Natural killer cell (primary cell): Measurements from ENCODE around the gene TCEANC2. TPM values are rescaled to one million over a fixed set of nuclear protein-coding genes. Genes with fewer than 3 reads are reported as not detected.

Source experiments
- ATAC-seq, 3 donors: fragments of 150-1000 bp in 2 of 3; fragments of 200-7000 bp in 1 of 3; cut with Tn5 transposase; 1 replicate in 1 of 3; 2 replicates in 2 of 3; pipeline ENCODE4 v1.10.0; 2021; ENCODE audit warnings: mild to moderate bottlenecking in 2 of 3, moderate library complexity in 2 of 3
- DNase-seq, 2 donors: peaks; one replicate each; pipeline versions ENCODE4 v3.0.0 to v3.0.0-alpha.2; 2013 to 2021; ENCODE audit warnings: mixed read lengths in 1 of 2
- H3K27ac ChIP-seq: one replicate; pipeline ENCODE4 v1.5.1; 2013; ENCODE audit warnings: mild to moderate bottlenecking, low read length
- H3K27me3 ChIP-seq: one replicate; pipeline ENCODE4 v1.6.1; 2013; ENCODE audit warnings: low read length; ENCODE audit not compliant: control insufficient read depth, insufficient read depth
- H3K36me3 ChIP-seq: one replicate; pipeline ENCODE4 v1.6.1; 2013; ENCODE audit warnings: low read length; ENCODE audit not compliant: control insufficient read depth, insufficient read depth
- H3K4me1 ChIP-seq: one replicate; pipeline ENCODE4 v1.6.1; 2013; ENCODE audit warnings: low read length; ENCODE audit not compliant: control insufficient read depth, insufficient read depth
- H3K4me3 ChIP-seq: one replicate; pipeline ENCODE4 v1.5.1; 2013; ENCODE audit warnings: low read length
- H3K9me3 ChIP-seq: one replicate; pipeline ENCODE4 v1.6.1; 2013; ENCODE audit warnings: low read length; ENCODE audit not compliant: control insufficient read depth, insufficient read depth
- H3K27ac Mint-ChIP-seq, 2 donors: one replicate each; pipeline ENCODE4 v1.8.0; 2022; ENCODE audit warnings: mild to moderate bottlenecking in 2 of 2, mixed read lengths in 2 of 2, moderate library complexity in 1 of 2
- H3K27me3 Mint-ChIP-seq, 2 donors: one replicate each; pipeline ENCODE4 v1.8.0; 2022; ENCODE audit warnings: low read depth in 2 of 2, mixed read lengths in 2 of 2
- H3K36me3 Mint-ChIP-seq: one replicate; pipeline ENCODE4 v1.8.0; 2022; ENCODE audit warnings: mixed read lengths
- H3K4me1 Mint-ChIP-seq, 2 donors: one replicate each; pipeline ENCODE4 v1.8.0; 2022; ENCODE audit warnings: mixed read lengths in 2 of 2
- H3K4me3 Mint-ChIP-seq: one replicate; pipeline ENCODE4 v1.8.0; 2022; ENCODE audit warnings: mild to moderate bottlenecking, moderate library complexity, mixed read lengths
- H3K9me3 Mint-ChIP-seq, 2 donors: one replicate each; pipeline ENCODE4 v1.8.0; 2022; ENCODE audit warnings: mixed read lengths in 2 of 2
- CTCF ChIP-seq: fragments of 200-600 bp; IDR thresholded peaks from one replicate; pipeline ENCODE4 v1.8.0; 2022; ENCODE audit warnings: antibody characterized with exemption
- WGBS: methylation state at CpG from one replicate; pipeline ENCODE4 v1.1.7; 2013; ENCODE audit warnings: missing lambda C conversion rate; ENCODE audit not compliant: insufficient coverage; 5-methylcytosine and 5-hydroxymethylcytosine counted together
- intact Hi-C: fragments of 100-400 bp; cut with micrococcal nuclease; formaldehyde crosslinking; loops from one replicate; pipeline ENCODE4 v1.14.2; 2022
- total RNA-seq, 4 donors: library from RNA; stranded (reverse); fragments of 120-200 nt in 1 of 4; gene quantifications; one replicate each; pipeline versions ENCODE4 v1.2.3 to v1.2.4, GENCODE V29; 2013 to 2022

The TCEANC2 gene
- total RNA-seq, 3 donors from 2014 or later (not counting 1 experiment from before 2014, with no cell fraction given): 5.1 to 9.5 (median 7.3) TPM

- no peak overlapping the region for H3K27ac ChIP-seq
- H3K9me3 ChIP-seq: no peaks in the 10 kb centered on the region
- no peak overlapping the region for H3K4me3 Mint-ChIP-seq
- no peaks in the 10 kb centered on the region for H3K4me1 ChIP-seq
- intact Hi-C loops: no loop called here
- no peaks in the 10 kb centered on the region for H3K9me3 Mint-ChIP-seq
- no peak for ATAC-seq
- H3K4me1 Mint-ChIP-seq: peaks cover 0 to 5% of the 10 kb centered on the region in 2 donors
- no peaks in the 10 kb centered on the region for H3K36me3 Mint-ChIP-seq
- whole genome bisulfite sequencing: 94% methylated on average over 5 of the region's 7 CpGs
- H3K27ac Mint-ChIP-seq: no peak overlapping the region
- H3K36me3 ChIP-seq: no peaks in the 10 kb centered on the region
- H3K27me3 Mint-ChIP-seq: no peaks in the 10 kb centered on the region
- no peak for TF ChIP-seq CTCF
- no peak for DNase-seq
- no peaks in the 10 kb centered on the region for H3K27me3 ChIP-seq
- H3K4me3 ChIP-seq: no peak overlapping the region
Measured at GRCh38 chr1:54112027-54112426, 58.6 kb downstream of the TCEANC2 start.

GRCh38 chr1:54112705-54113368 lies 59.4 kb downstream of the TCEANC2 start:
- DNase-seq (no peak), ATAC-seq (no peak)
- Histone ChIP-seq H3K4me3 (no peak overlapping the region), H3K27ac (no peak overlapping the region), H3K36me3 (no peaks in the 10 kb centered on the region), H3K27me3 (no peaks in the 10 kb centered on the region), H3K9me3 (no peaks in the 10 kb centered on the region), H3K4me1 (no peaks in the 10 kb centered on the region)
- intact Hi-C loops: no loop called here
- Mint-ChIP-seq H3K9me3 (no peaks in the 10 kb centered on the region), H3K4me1 (peaks cover 0 to 5% of the 10 kb centered on the region in 2 donors), H3K4me3 (no peak overlapping the region), H3K27ac (no peak overlapping the region), H3K27me3 (no peaks in the 10 kb centered on the region), H3K36me3 (no peaks in the 10 kb centered on the region)
- TF ChIP-seq CTCF: no peak
- WGBS: 95% methylated on average over 5 of the region's 5 CpGs

- no peaks in the 10 kb centered on the region for H3K27me3 ChIP-seq
- no peaks in the 10 kb centered on the region for H3K4me1 ChIP-seq
- H3K4me3 ChIP-seq: no peak overlapping the region
- ATAC-seq: no peak
- H3K9me3 ChIP-seq: no peaks in the 10 kb centered on the region
- Mint-ChIP-seq H3K9me3 (no peaks in the 10 kb centered on the region), H3K27me3 (no peaks in the 10 kb centered on the region), H3K4me1 (peaks cover 0 to 5% of the 10 kb centered on the region in 2 donors), H3K27ac (no peak overlapping the region), H3K4me3 (no peak overlapping the region), H3K36me3 (no peaks in the 10 kb centered on the region)
- no peaks in the 10 kb centered on the region for H3K36me3 ChIP-seq
- no peak for TF ChIP-seq CTCF
- WGBS: 94% methylated on average over 4 of the region's 4 CpGs
- no peak for DNase-seq
- intact Hi-C loops: no loop called here
- no peak overlapping the region for H3K27ac ChIP-seq
Measured at GRCh38 chr1:54114001-54114400, 60.6 kb downstream of the TCEANC2 start.

- peaks cover 0 to 5% of the 10 kb centered on the region in 2 donors for H3K4me1 Mint-ChIP-seq
- Histone ChIP-seq H3K36me3 (no peaks in the 10 kb centered on the region), H3K27me3 (no peaks in the 10 kb centered on the region), H3K4me1 (no peaks in the 10 kb centered on the region), H3K4me3 (no peak overlapping the region), H3K9me3 (no peaks in the 10 kb centered on the region), H3K27ac (no peak overlapping the region)
- no peaks in the 10 kb centered on the region for H3K36me3 Mint-ChIP-seq
- WGBS: 86% methylated on average over 6 of the region's 6 CpGs
- DNase-seq: no peak
- no peak for ATAC-seq
- H3K27me3 Mint-ChIP-seq: no peaks in the 10 kb centered on the region
- H3K4me3 Mint-ChIP-seq: no peak overlapping the region
- intact Hi-C loops: no loop called here
- no peak for TF ChIP-seq CTCF
- H3K27ac Mint-ChIP-seq: no peak overlapping the region
- H3K9me3 Mint-ChIP-seq: no peaks in the 10 kb centered on the region
Measured at GRCh38 chr1:54114955-54115354, 61.5 kb downstream of the TCEANC2 start.
